GM12878 (cell line): ENCODE data around the gene BCL11A. TPM values are rescaled to one million over a fixed set of nuclear protein-coding genes. Genes with fewer than 3 reads are reported as not detected.

Source experiments
- ATAC-seq: fragments of 200-7000 bp; cut with Tn5 transposase; 3 replicates; pipeline ENCODE4 v1.9.1; 2020; ENCODE audit warnings: mild to moderate bottlenecking, moderate library complexity
- BruUV-seq: library from RNA; stranded (reverse); fragments of 400-500 nt; replicated peaks from 2 replicates; lab custom pipeline; 2021; lab: Mats Ljungman, UMichigan
- CTCF ChIA-PET: fragments of 300-600 bp; sonication (Branson Sonifier 250); formaldehyde crosslinking; extraction: SDS; loops from one replicate; lab custom pipeline; 2021; ENCODE audit warnings: inconsistent platforms; lab: Yijun Ruan, JAX
- POLR2A ChIA-PET: fragments of 350-600 bp; formaldehyde crosslinking; extraction: SDS; loops from one replicate; lab custom pipeline; 2021; ENCODE audit warnings: inconsistent platforms; lab: Charles Lee
- RAD21 ChIA-PET: fragments of 300-600 bp; sonication (Branson Sonifier 250); formaldehyde crosslinking; loops from one replicate; lab custom pipeline; 2023; ENCODE audit warnings: antibody characterized with exemption; ENCODE audit not compliant: unreplicated experiment; lab: Charles Lee
- SMC1A ChIA-PET: fragments of 300-600 bp; sonication (Branson Sonifier 250); formaldehyde crosslinking; loops from one replicate; lab custom pipeline; 2023; ENCODE audit not compliant: unreplicated experiment, uncharacterized antibody; lab: Charles Lee
- DNase-seq: peaks from one replicate; pipeline ENCODE4 v3.0.0-alpha.2; 2011; ENCODE audit warnings: low read depth, low spot score
- FAIRE-seq: peaks from 3 replicates; lab custom pipeline; 2011; peaks lifted over from hg19 to GRCh38; lab: Jason Lieb, UNC
- H2AFZ ChIP-seq: 2 replicates; pipeline ENCODE4 v1.6.0; 2011; ENCODE audit warnings: low read depth, low read length, control low read depth; ENCODE audit not compliant: control insufficient read depth
- H3K27ac ChIP-seq: 2 replicates; pipeline ENCODE4 v1.5.1; 2011; ENCODE audit warnings: control low read depth; ENCODE audit not compliant: control insufficient read depth, insufficient read depth
- H3K27me3 ChIP-seq, 2 experiments: replicated peaks in 1 of 2; 2 replicates each; pipeline versions ENCODE4 v1.6.0 to v1.6.1; 2011; ENCODE audit warnings: low read length in 1 of 2; ENCODE audit not compliant: control insufficient read depth in 2 of 2, insufficient read depth in 2 of 2
- H3K36me3 ChIP-seq, 2 experiments: 2 replicates each; pipeline ENCODE4 v1.5.1; 2011; ENCODE audit warnings: low read length in 1 of 2; ENCODE audit not compliant: control insufficient read depth in 2 of 2, insufficient read depth in 2 of 2
- H3K4me1 ChIP-seq: 2 replicates; pipeline ENCODE4 v1.6.1; 2011; ENCODE audit warnings: mild to moderate bottlenecking, low read length, moderate library complexity, mixed read lengths; ENCODE audit not compliant: control insufficient read depth, insufficient read depth
- H3K4me2 ChIP-seq: 2 replicates; pipeline ENCODE4 v1.6.0; 2011; ENCODE audit warnings: control low read depth; ENCODE audit not compliant: control insufficient read depth, insufficient read depth
- H3K4me3 ChIP-seq: fragments of 200-600 bp; sonication (generic); 2 replicates; pipeline ENCODE4 v1.5.1; 2016
- H3K79me2 ChIP-seq: 2 replicates; pipeline ENCODE4 v1.6.0; 2011; ENCODE audit warnings: low read length; ENCODE audit not compliant: control insufficient read depth, insufficient read depth
- H3K9ac ChIP-seq: 2 replicates; pipeline ENCODE4 v1.8.0; 2011; ENCODE audit warnings: low read length, control low read depth, mixed read lengths; ENCODE audit not compliant: control insufficient read depth, insufficient read depth
- H3K9me3 ChIP-seq: replicated peaks from 3 replicates; pipeline ENCODE4 v1.5.1; 2011; ENCODE audit warnings: mild to moderate bottlenecking, low read length; ENCODE audit not compliant: control insufficient read depth, insufficient read depth
- H4K20me1 ChIP-seq: 2 replicates; pipeline ENCODE4 v1.6.0; 2011; ENCODE audit not compliant: control insufficient read depth, insufficient read depth
- BACH1 ChIP-seq: fragments of 450-650 bp; IDR thresholded peaks from 2 replicates; pipeline ENCODE4 v1.6.1; 2017; ENCODE audit warnings: mild to moderate bottlenecking, borderline replicate concordance
- BCLAF1 ChIP-seq: fragments of 450-650 bp; IDR thresholded peaks from 2 replicates; pipeline ENCODE4 v1.6.1; 2017; ENCODE audit warnings: antibody characterized with exemption, mild to moderate bottlenecking, moderate library complexity
- ETV6 ChIP-seq, 2 experiments: fragments of 450-650 bp in 1 of 2; IDR thresholded peaks in 1 of 2; conservative IDR thresholded peaks in 1 of 2; 2 replicates each; pipeline ENCODE4 v1.6.1; 2014; ENCODE audit warnings: antibody characterized with exemption in 1 of 2, borderline replicate concordance in 1 of 2, low read depth in 1 of 2, mild to moderate bottlenecking in 1 of 2, moderate library complexity in 1 of 2
- MTA2 ChIP-seq: fragments of 450-650 bp; IDR thresholded peaks from 2 replicates; pipeline ENCODE4 v1.6.1; 2016; ENCODE audit warnings: low read depth, mild to moderate bottlenecking, moderate library complexity
- RELA ChIP-seq: fragments of 450-650 bp; IDR thresholded peaks from 2 replicates; pipeline ENCODE4 v1.8.0; 2014; ENCODE audit warnings: borderline replicate concordance; ENCODE audit not compliant: partially characterized antibody
- RELB ChIP-seq: fragments of 450-650 bp; IDR thresholded peaks from 2 replicates; pipeline ENCODE4 v1.6.1; 2017; ENCODE audit warnings: low read depth, mild to moderate bottlenecking, moderate library complexity
- SUZ12 ChIP-seq: fragments of 200-600 bp; sonication (generic); IDR thresholded peaks from one replicate; pipeline ENCODE4 v1.6.1; 2018; ENCODE audit warnings: antibody characterized with exemption, mild to moderate bottlenecking; ENCODE audit not compliant: unreplicated experiment
- USF1 ChIP-seq: IDR thresholded peaks from 2 replicates; pipeline ENCODE4 v1.6.1; 2011; ENCODE audit warnings: borderline replicate concordance, low read depth, mild to moderate bottlenecking, moderate library complexity, mixed read lengths, low read length; ENCODE audit not compliant: insufficient read depth; ENCODE audit errors: extremely low read length
- YBX1 ChIP-seq: fragments of 450-650 bp; IDR thresholded peaks from 2 replicates; pipeline ENCODE4 v1.6.1; 2016; ENCODE audit warnings: antibody characterized with exemption
- ZBTB33 ChIP-seq: fragments of 450-650 bp; IDR thresholded peaks from 2 replicates; pipeline ENCODE4 v1.6.1; 2017; ENCODE audit warnings: mild to moderate bottlenecking
- ZBTB4 ChIP-seq: fragments of 450-650 bp; formaldehyde crosslinking; IDR thresholded peaks from 2 replicates; pipeline ENCODE4 v1.4.0; 2022; ENCODE audit warnings: mild to moderate bottlenecking, moderate library complexity
- WGBS: methylation state at CpG from one replicate; pipeline ENCODE4 v1.1.6; 2016; ENCODE audit warnings: low lambda C conversion rate; ENCODE audit not compliant: insufficient replicate concordance, insufficient coverage; ENCODE audit errors: missing lambda C conversion rate; 5-methylcytosine and 5-hydroxymethylcytosine counted together
- in situ Hi-C: fragments of 300-500 bp; cut with MboI; formaldehyde crosslinking; loops from 9 replicates; pipeline ENCODE4 v1.14.3; 2018; ENCODE audit warnings: mixed read lengths
- intact Hi-C: fragments of 100-400 bp; cut with micrococcal nuclease; formaldehyde crosslinking; loops from one replicate; pipeline ENCODE4 v1.14.2; 2022; ENCODE audit not compliant: unreplicated experiment
- polyA plus RNA-seq, 11 experiments: library from polyadenylated mRNA; depleted of rRNA in 4 of 11; unstranded in 6 of 11; stranded (reverse) in 5 of 11; fragments of >200 nt; fragmentation: Nextera tagmentation in 4 of 11; fragmentation: Illumina TruSeq in 1 of 11; extraction: Ambion mirVana in 4 of 11; extraction: Trizol in 1 of 11; gene quantifications; 1 replicate in 1 of 11; 2 replicates in 10 of 11; pipeline versions ENCODE4 v1.2.1 to v1.2.3, GENCODE V29; 2011 to 2016; ENCODE audit warnings: inconsistent platforms in 2 of 11, missing spikeins in 2 of 11, low read depth in 1 of 11
- total RNA-seq, 4 experiments: library from RNA; depleted of rRNA in 3 of 4; stranded (reverse); fragments of >200 nt in 3 of 4; fragmentation: Illumina TruSeq in 1 of 4; extraction: Trizol in 1 of 4; gene quantifications; 2 replicates each; pipeline versions ENCODE4 v1.2.1 to v1.2.3, GENCODE V29; 2013 to 2021

The BCL11A gene
- total and polyA plus RNA-seq, 10 of the 15 experiments (the other 5 are each of a cell fraction or from before 2014, with no cell fraction given), result 7.5 to 26.6 (median 11.1) TPM; not detected in 1

- TF ChIP-seq BCLAF1 (no peak), YBX1 (no peak), RELB (no peak)
These were observed 32.6 kb upstream of the BCL11A start (continued) for GRCh38 chr2:60586081-60586480.

GRCh38 chr2:60585276-60585675 lies 31.8 kb upstream of the BCL11A start:
- Histone ChIP-seq H3K36me3 (no peaks in the 10 kb centered on the region), H3K27ac (no peak overlapping the region), H2AFZ (no peak overlapping the region), H3K9ac (no peak overlapping the region), H4K20me1 (no peaks in the 10 kb centered on the region), H3K79me2 (no peaks in the 10 kb centered on the region), H3K4me3 (no peak overlapping the region), H3K9me3 (no peaks in the 10 kb centered on the region), H3K4me1 (no peaks in the 10 kb centered on the region), H3K27me3 (no peaks in the 10 kb centered on the region; a peak in 2 of 4 replicates), H3K4me2 (no peak overlapping the region)
- no TSS peak for BruUV-seq
- in situ Hi-C loops (loop anchor here (25.0 kb wide), 1 partner anchor 1823 kb away; no protein-coding TSS in a partner anchor), intact Hi-C loops (loop anchor here (10.0 kb wide), 1 partner anchor 1820 kb away; no protein-coding TSS in a partner anchor)
- ChIA-PET SMC1A (no interaction called here), POLR2A (no interaction called here), RAD21 (no interaction called here), CTCF (no interaction called here)
- 57% methylated on average over 25 of the region's 25 CpGs for WGBS
- DNase-seq (no peak), FAIRE-seq (no peak), ATAC-seq (no peak)
- TF ChIP-seq SUZ12 (no peak), ZBTB4 (no peak), ETV6 (conservative IDR thresholded peaks at IDR 0.05 in 1 of 2, IDR thresholded peaks at IDR 0.05 in 1 of 2; ENCODE audit: borderline replicate concordance in 1 of 2, low read depth in 1 of 2) (no peak), BACH1 (no peak), RELA (no peak), MTA2 (no peak), ZBTB33 (no peak), USF1 (no peak)
